GM12873 (cell line): ENCODE measurements around the gene GNG4.

Experiments used
- CTCF ChIP-seq: IDR thresholded peaks from 2 replicates; pipeline ENCODE4 v1.5.1; 2012; ENCODE audit warnings: low read depth, mild to moderate bottlenecking, moderate library complexity, low read length, control low read depth; ENCODE audit not compliant: insufficient read depth; ENCODE audit errors: missing control alignments

GNG4 gene

GRCh38 chr1:235642943-235643371 is 6.6 kb downstream of the GNG4 start:
- TF ChIP-seq CTCF = no peak

- no peak for TF ChIP-seq CTCF
Measured at GRCh38 chr1:235642011-235642942, 7.3 kb downstream of the GNG4 start.

- no peak for TF ChIP-seq CTCF
Measured at GRCh38 chr1:235640580-235640979, 9.0 kb downstream of the GNG4 start.

- TF ChIP-seq CTCF = no peak
Measured at GRCh38 chr1:235639226-235640205, 10.1 kb downstream of the GNG4 start.

GRCh38 chr1:235637756-235638534 is 11.6 kb downstream of the GNG4 start:
- no peak for TF ChIP-seq CTCF

- TF ChIP-seq CTCF = peak; percentile 48
Measured at GRCh38 chr1:235635938-235636662, 13.5 kb downstream of the GNG4 start.
